ENCODE measurements around the gene NIM1K.
"Not testable (repeated sequence)": the region's sequence is repeated elsewhere in the genome, so short reads cannot be mapped to it uniquely, and the experiment has no call there.

NIM1K gene

GRCh38 chr5:43281840-43282658 lies 90.0 kb downstream of the NIM1K start:
- no peak for DNase-seq

- no peak for DNase-seq
These were observed 94.6 kb downstream of the NIM1K start for GRCh38 chr5:43286623-43287022.

- DNase-seq = no peak
These were observed 95.5 kb downstream of the NIM1K start for GRCh38 chr5:43287493-43287892.

GRCh38 chr5:43288269-43288831 lies 96.3 kb downstream of the NIM1K start:
- no peak for DNase-seq

- DNase-seq = no peak
These were observed 98.7 kb downstream of the NIM1K start for GRCh38 chr5:43290726-43291125.

- DNase-seq = no peak
These were observed 102.2 kb downstream of the NIM1K start for GRCh38 chr5:43294226-43294625.

- DNase-seq = no peak
These were observed 103.2 kb downstream of the NIM1K start for GRCh38 chr5:43295202-43295601.

GRCh38 chr5:43296835-43297234 lies 104.8 kb downstream of the NIM1K start:
- DNase-seq = no peak

GRCh38 chr5:43298443-43298842 lies 106.4 kb downstream of the NIM1K start:
- DNase-seq = no peak

GRCh38 chr5:43300112-43300511 lies 108.1 kb downstream of the NIM1K start:
- DNase-seq = no peak

- no peak for DNase-seq
These were observed 109.6 kb downstream of the NIM1K start for GRCh38 chr5:43301653-43302091.

GRCh38 chr5:43302481-43302880 lies 110.5 kb downstream of the NIM1K start:
- DNase-seq = no peak

GRCh38 chr5:43303242-43303641 lies 111.2 kb downstream of the NIM1K start:
- no peak for DNase-seq

GRCh38 chr5:43304525-43304924 lies 112.5 kb downstream of the NIM1K start:
- DNase-seq = no peak

- peak; percentile 57 to 71 for DNase-seq
These were observed 114.0 kb downstream of the NIM1K start for GRCh38 chr5:43305948-43306565.

- DNase-seq = not testable (repeated sequence)
These were observed 114.9 kb downstream of the NIM1K start for GRCh38 chr5:43306954-43307353.

- DNase-seq = no peak
These were observed 117.1 kb downstream of the NIM1K start for GRCh38 chr5:43309122-43309521.

- no peak for DNase-seq
These were observed 117.6 kb downstream of the NIM1K start for GRCh38 chr5:43309637-43310036.

- no peak for DNase-seq
These were observed 120.1 kb downstream of the NIM1K start for GRCh38 chr5:43312076-43312661.

GRCh38 chr5:43312699-43313034 lies 120.6 kb downstream of the NIM1K start:
- peak; percentile 27 to 41 for DNase-seq

GRCh38 chr5:43313035-43313853 lies 121.2 kb downstream of the NIM1K start, which contains the start of gene HMGCS1:
HMGCS1 (minus strand) TSS chr5:43313412; CDS start chr5:43298965, 14,447 bp downstream.
- DNase-seq = peak; percentile 98 to 99

- DNase-seq = no peak
These were observed 121.9 kb downstream of the NIM1K start for GRCh38 chr5:43313854-43314457.
